ENCODE measurements around the gene VPS9D1.

- no peak for TF ChIP-seq CTCF (IDR thresholded peaks at IDR 0.05)
- no peak for TF ChIP-seq POLR2A (IDR thresholded peaks at IDR 0.05)
- TF ChIP-seq EP300 (IDR thresholded peaks at IDR 0.05) = no peak
- no peak for TF ChIP-seq POLR2AphosphoS5 (IDR thresholded peaks at IDR 0.05)
Observed at GRCh38 chr16:89695875-89696669, 24.6 kb downstream of the VPS9D1 start.

All from gastroesophageal sphincter (tissue), 3 donors.